Measurements from ENCODE around the gene HNRNPLL.

The HNRNPLL gene

DNA sequence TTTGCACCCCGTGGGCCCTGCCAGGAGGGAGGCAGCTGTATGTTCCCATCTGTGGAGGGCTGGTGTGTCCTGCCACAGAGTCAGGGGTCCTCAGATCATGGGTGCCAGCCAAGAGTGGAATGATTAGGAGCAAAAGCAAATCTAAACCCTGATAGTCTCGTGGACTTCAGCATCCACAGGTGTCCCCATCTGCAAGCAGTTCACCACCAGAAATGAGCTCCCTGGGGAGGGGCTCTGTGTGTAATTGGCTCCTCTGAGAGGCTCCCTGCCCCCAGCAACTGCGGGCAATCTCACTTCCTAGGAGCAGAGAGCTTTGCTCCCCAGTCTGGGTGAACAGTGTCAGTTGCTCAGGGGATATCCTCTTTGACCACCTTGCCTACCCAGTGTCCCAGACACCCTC, 78.1 kb downstream of the HNRNPLL start:
- Histone ChIP-seq H3K4ac (ENCODE audit: low read depth, low read length) (no peak overlapping the region), H3K9ac (ENCODE audit: low read length) (no peak overlapping the region), H4K8ac (ENCODE audit: low read depth, low read length) (no peak overlapping the region), H3K9me3 (ENCODE audit: insufficient read depth, low read depth, low read length) (no peaks in the 10 kb centered on the region), H2AFZ (ENCODE audit: insufficient read depth, low read length, poor library complexity) (no peak overlapping the region), H2BK120ac (ENCODE audit: insufficient read depth, low read length, poor library complexity) (no peak overlapping the region), H3K4me1 (ENCODE audit: control insufficient read depth in 1 of 2, insufficient read depth in 2 of 2, low read length in 2 of 2) (peaks cover 0 to 2% of the 10 kb centered on the region in 2 experiments), H3K27ac (ENCODE audit: low read depth, low read length) (no peak overlapping the region), H3K18ac (ENCODE audit: low read length) (no peak overlapping the region), H3K23ac (ENCODE audit: low read length) (no peak overlapping the region), H3K79me1 (ENCODE audit: low read length) (no peaks in the 10 kb centered on the region), H3K27me3 (ENCODE audit: insufficient read depth, low read length) (no peaks in the 10 kb centered on the region), H3K79me2 (ENCODE audit: control insufficient read depth, insufficient read depth, low read length, poor library complexity) (no peaks in the 10 kb centered on the region), H2BK12ac (ENCODE audit: low read length) (no peak overlapping the region), H3K36me3 (ENCODE audit: control insufficient read depth in 1 of 2, insufficient read depth in 2 of 2, low read length in 2 of 2) (no peaks in the 10 kb centered on the region), H4K12ac (ENCODE audit: low read depth, low read length) (no peak overlapping the region), H2BK5ac (ENCODE audit: low read depth, low read length, poor library complexity) (no peak overlapping the region), H4K91ac (ENCODE audit: low read depth, low read length) (no peak overlapping the region), H3K4me3 (ENCODE audit: low read depth, low read length) (no peak overlapping the region), H3K14ac (ENCODE audit: low read length) (no peak overlapping the region), H2AK5ac (ENCODE audit: low read length) (no peak overlapping the region), H3K4me2 (ENCODE audit: low read length) (no peak overlapping the region)
- DNase-seq = no peak
- no CpG with 5 or more reads among the region's 3 CpGs for WGBS (ENCODE audit: extremely low coverage, insufficient coverage, insufficient read length)

- WGBS (ENCODE audit: extremely low coverage, insufficient coverage, insufficient read length) = no CpG with 5 or more reads among the region's 11 CpGs
- Histone ChIP-seq H3K79me1 (ENCODE audit: low read length) (no peaks in the 10 kb centered on the region), H3K4me3 (ENCODE audit: low read depth, low read length) (no peak overlapping the region), H2BK120ac (ENCODE audit: insufficient read depth, low read length, poor library complexity) (no peak overlapping the region), H4K91ac (ENCODE audit: low read depth, low read length) (no peak overlapping the region), H3K18ac (ENCODE audit: low read length) (no peak overlapping the region), H3K9me3 (ENCODE audit: insufficient read depth, low read depth, low read length) (no peaks in the 10 kb centered on the region), H3K27ac (ENCODE audit: low read depth, low read length) (no peak overlapping the region), H3K36me3 (ENCODE audit: control insufficient read depth in 1 of 2, insufficient read depth in 2 of 2, low read length in 2 of 2) (no peaks in the 10 kb centered on the region), H3K23ac (ENCODE audit: low read length) (no peak overlapping the region), H4K12ac (ENCODE audit: low read depth, low read length) (no peak overlapping the region), H2BK12ac (ENCODE audit: low read length) (no peak overlapping the region), H3K4me2 (ENCODE audit: low read length) (no peak overlapping the region), H3K27me3 (ENCODE audit: insufficient read depth, low read length) (no peaks in the 10 kb centered on the region), H3K4ac (ENCODE audit: low read depth, low read length) (no peak overlapping the region), H4K8ac (ENCODE audit: low read depth, low read length) (no peak overlapping the region), H2AK5ac (ENCODE audit: low read length) (no peak overlapping the region), H3K79me2 (ENCODE audit: control insufficient read depth, insufficient read depth, low read length, poor library complexity) (no peaks in the 10 kb centered on the region), H2BK5ac (ENCODE audit: low read depth, low read length, poor library complexity) (no peak overlapping the region), H2AFZ (ENCODE audit: insufficient read depth, low read length, poor library complexity) (no peak overlapping the region), H3K14ac (ENCODE audit: low read length) (no peak overlapping the region), H3K4me1 (ENCODE audit: control insufficient read depth in 1 of 2, insufficient read depth in 2 of 2, low read length in 2 of 2) (peaks cover 0 to 2% of the 10 kb centered on the region in 2 experiments), H3K9ac (ENCODE audit: low read length) (no peak overlapping the region)
- DNase-seq = no peak
Observed at GRCh38 chr2:38523728-38524437, 78.8 kb downstream of the HNRNPLL start.

GRCh38 chr2:38522754-38523349, 79.9 kb downstream of the HNRNPLL start:
- H3K9ac ChIP-seq (ENCODE audit: low read length) = no peak overlapping the region
- H3K23ac ChIP-seq (ENCODE audit: low read length) = peak overlapping the region; percentile 25
- no peak overlapping the region for H2AK5ac ChIP-seq (ENCODE audit: low read length)
- no peak overlapping the region for H4K8ac ChIP-seq (ENCODE audit: low read depth, low read length)
- no peak overlapping the region for H4K91ac ChIP-seq (ENCODE audit: low read depth, low read length)
- no peak overlapping the region for H3K4me2 ChIP-seq (ENCODE audit: low read length)
- peaks cover 0 to 2% of the 10 kb centered on the region in 2 experiments for H3K4me1 ChIP-seq (ENCODE audit: control insufficient read depth in 1 of 2, insufficient read depth in 2 of 2, low read length in 2 of 2)
- no peaks in the 10 kb centered on the region for H3K79me1 ChIP-seq (ENCODE audit: low read length)
- H3K14ac ChIP-seq (ENCODE audit: low read length) = no peak overlapping the region
- no peak overlapping the region for H3K4ac ChIP-seq (ENCODE audit: low read depth, low read length)
- WGBS (ENCODE audit: extremely low coverage, insufficient coverage, insufficient read length) = no CpG with 5 or more reads among the region's 10 CpGs
- no peak overlapping the region for H2BK5ac ChIP-seq (ENCODE audit: low read depth, low read length, poor library complexity)
- DNase-seq = no peak
- H2BK120ac ChIP-seq (ENCODE audit: insufficient read depth, low read length, poor library complexity) = no peak overlapping the region
- H3K4me3 ChIP-seq (ENCODE audit: low read depth, low read length) = no peak overlapping the region
- H3K36me3 ChIP-seq (ENCODE audit: control insufficient read depth in 1 of 2, insufficient read depth in 2 of 2, low read length in 2 of 2) = no peaks in the 10 kb centered on the region
- peak overlapping the region; percentile 15 for H4K12ac ChIP-seq (ENCODE audit: low read depth, low read length)
- H3K9me3 ChIP-seq (ENCODE audit: insufficient read depth, low read depth, low read length) = no peaks in the 10 kb centered on the region
- H3K27me3 ChIP-seq (ENCODE audit: insufficient read depth, low read length) = no peaks in the 10 kb centered on the region
- H2BK12ac ChIP-seq (ENCODE audit: low read length) = no peak overlapping the region
- H2AFZ ChIP-seq (ENCODE audit: insufficient read depth, low read length, poor library complexity) = no peak overlapping the region
- no peaks in the 10 kb centered on the region for H3K79me2 ChIP-seq (ENCODE audit: control insufficient read depth, insufficient read depth, low read length, poor library complexity)
- no peak overlapping the region for H3K27ac ChIP-seq (ENCODE audit: low read depth, low read length)
- H3K18ac ChIP-seq (ENCODE audit: low read length) = no peak overlapping the region

- Histone ChIP-seq H2BK120ac (ENCODE audit: insufficient read depth, low read length, poor library complexity) (no peak overlapping the region), H3K18ac (ENCODE audit: low read length) (no peak overlapping the region), H2BK5ac (ENCODE audit: low read depth, low read length, poor library complexity) (no peak overlapping the region), H3K9ac (ENCODE audit: low read length) (no peak overlapping the region), H3K27me3 (ENCODE audit: insufficient read depth, low read length) (no peaks in the 10 kb centered on the region), H2AFZ (ENCODE audit: insufficient read depth, low read length, poor library complexity) (no peak overlapping the region), H3K14ac (ENCODE audit: low read length) (no peak overlapping the region), H3K9me3 (ENCODE audit: insufficient read depth, low read depth, low read length) (no peaks in the 10 kb centered on the region), H3K79me1 (ENCODE audit: low read length) (no peaks in the 10 kb centered on the region), H3K27ac (ENCODE audit: low read depth, low read length) (no peak overlapping the region), H4K8ac (ENCODE audit: low read depth, low read length) (no peak overlapping the region), H3K4me3 (ENCODE audit: low read depth, low read length) (no peak overlapping the region), H3K4me1 (ENCODE audit: control insufficient read depth in 1 of 2, insufficient read depth in 2 of 2, low read length in 2 of 2) (peaks cover 0 to 2% of the 10 kb centered on the region in 2 experiments), H3K79me2 (ENCODE audit: control insufficient read depth, insufficient read depth, low read length, poor library complexity) (no peaks in the 10 kb centered on the region), H3K4ac (ENCODE audit: low read depth, low read length) (no peak overlapping the region), H3K4me2 (ENCODE audit: low read length) (no peak overlapping the region), H2AK5ac (ENCODE audit: low read length) (no peak overlapping the region), H4K91ac (ENCODE audit: low read depth, low read length) (no peak overlapping the region), H4K12ac (ENCODE audit: low read depth, low read length) (no peak overlapping the region), H2BK12ac (ENCODE audit: low read length) (no peak overlapping the region), H3K23ac (ENCODE audit: low read length) (no peak overlapping the region), H3K36me3 (ENCODE audit: control insufficient read depth in 1 of 2, insufficient read depth in 2 of 2, low read length in 2 of 2) (no peaks in the 10 kb centered on the region)
- no CpG with 5 or more reads among the region's 4 CpGs for WGBS (ENCODE audit: extremely low coverage, insufficient coverage, insufficient read length)
- no peak for DNase-seq
Observed at GRCh38 chr2:38521835-38522234, 80.9 kb downstream of the HNRNPLL start.

Data from trophoblast cell (in vitro differentiated cells and primary cell).